HG02763 (cell line): Measurements from ENCODE around the gene ANXA6.

Experiments used
- ATAC-seq: cut with Tn5 transposase; IDR thresholded peaks from one replicate; pipeline ENCODE4 v1.9.1; 2021; ENCODE audit warnings: mild to moderate bottlenecking, moderate library complexity; ENCODE audit not compliant: unreplicated experiment

The ANXA6 gene

GRCh38 chr5:151106509-151106908 is 51.1 kb downstream of the ANXA6 start:
- no peak for ATAC-seq

DNA sequence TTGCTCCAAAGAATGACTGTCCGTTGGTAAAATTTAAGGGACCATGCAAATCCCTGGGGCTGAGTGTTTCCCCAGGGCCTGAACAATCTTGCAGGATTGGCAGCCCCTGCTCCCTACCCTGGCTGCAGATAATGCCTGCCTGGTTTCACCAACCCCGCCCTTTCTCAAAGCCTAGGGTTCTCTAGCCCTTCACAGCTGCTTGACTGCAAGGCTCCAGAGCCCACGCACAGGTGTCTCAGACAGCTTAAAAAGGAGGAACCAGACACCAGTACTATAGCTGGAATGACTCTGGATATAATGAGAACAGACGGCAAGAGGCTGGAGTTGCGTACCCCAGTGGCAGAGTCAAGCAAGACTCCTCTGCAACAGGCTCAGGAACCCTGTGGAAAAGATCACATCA is 51.5 kb downstream of the ANXA6 start:
- ATAC-seq: no peak

DNA sequence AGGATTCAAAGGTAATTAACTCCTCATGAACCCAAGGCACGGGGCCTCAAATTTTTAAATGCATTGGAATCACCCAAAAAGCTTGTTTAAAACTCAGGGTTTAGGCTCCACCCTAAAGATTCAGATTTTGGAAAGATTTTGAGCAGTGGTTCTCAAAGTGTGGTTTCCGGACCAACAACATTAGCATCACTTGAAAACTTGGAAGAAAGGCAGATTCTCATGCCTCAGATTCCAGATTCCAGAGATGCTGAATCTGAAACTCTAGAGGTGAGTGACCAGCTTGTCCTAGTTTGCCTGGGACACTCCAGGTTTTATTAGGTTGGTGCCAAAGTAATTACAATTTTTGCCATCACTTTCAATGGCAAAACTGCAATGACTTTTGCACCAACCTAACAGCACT is 52.0 kb downstream of the ANXA6 start:
- ATAC-seq: no peak

GRCh38 chr5:151104795-151105194 is 52.8 kb downstream of the ANXA6 start:
- no peak for ATAC-seq

- ATAC-seq: no peak
Observed at GRCh38 chr5:151101746-151102145, 55.8 kb downstream of the ANXA6 start.

DNA sequence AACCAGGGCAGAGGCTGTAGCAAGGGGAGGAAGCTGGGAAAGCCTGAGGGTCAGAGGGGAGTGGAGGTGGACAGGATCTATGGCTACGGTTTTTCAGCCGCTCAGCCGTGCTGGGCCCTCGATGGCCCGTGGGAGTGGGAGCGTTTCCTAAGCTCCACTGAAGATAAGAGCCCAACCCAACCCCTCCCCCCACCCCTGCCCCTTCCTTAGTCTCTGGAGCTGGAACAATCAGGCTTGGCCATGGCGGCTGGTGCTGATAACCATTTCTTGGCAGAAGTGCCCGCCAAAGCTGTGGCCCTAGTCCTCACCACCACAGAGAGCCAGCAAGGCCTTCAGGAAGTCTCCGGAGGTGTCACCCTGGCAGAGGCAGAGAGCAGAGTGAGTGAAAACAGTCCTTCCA is 56.4 kb downstream of the ANXA6 start:
- no peak for ATAC-seq

- no peak for ATAC-seq
Observed at GRCh38 chr5:151100681-151101080, 56.9 kb downstream of the ANXA6 start.

GRCh38 chr5:151098768-151099121 is 58.8 kb downstream of the ANXA6 start:
- ATAC-seq: no peak

GRCh38 chr5:151097820-151098767 is 59.5 kb downstream of the ANXA6 start:
- peak; percentile 38 for ATAC-seq

DNA sequence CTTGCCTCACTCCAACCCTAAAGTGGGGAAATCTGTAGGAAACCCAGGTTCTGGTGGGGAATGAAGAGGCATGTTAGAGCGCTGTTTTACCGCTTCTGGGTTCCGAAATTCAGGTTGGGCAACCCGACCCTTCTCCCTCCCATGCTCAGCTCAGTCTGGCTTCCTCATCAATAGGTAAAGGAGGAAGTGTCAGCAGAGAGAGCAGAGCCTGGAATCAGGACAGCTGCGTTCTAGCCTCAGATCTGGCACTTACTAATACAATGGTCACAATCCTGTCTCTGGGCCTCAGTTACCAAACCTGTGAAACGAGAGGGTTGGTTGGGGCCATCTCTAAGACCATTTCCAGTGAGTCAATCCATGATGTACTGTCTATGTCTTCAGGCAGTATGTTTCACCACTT is 60.5 kb downstream of the ANXA6 start:
- ATAC-seq: no peak

DNA sequence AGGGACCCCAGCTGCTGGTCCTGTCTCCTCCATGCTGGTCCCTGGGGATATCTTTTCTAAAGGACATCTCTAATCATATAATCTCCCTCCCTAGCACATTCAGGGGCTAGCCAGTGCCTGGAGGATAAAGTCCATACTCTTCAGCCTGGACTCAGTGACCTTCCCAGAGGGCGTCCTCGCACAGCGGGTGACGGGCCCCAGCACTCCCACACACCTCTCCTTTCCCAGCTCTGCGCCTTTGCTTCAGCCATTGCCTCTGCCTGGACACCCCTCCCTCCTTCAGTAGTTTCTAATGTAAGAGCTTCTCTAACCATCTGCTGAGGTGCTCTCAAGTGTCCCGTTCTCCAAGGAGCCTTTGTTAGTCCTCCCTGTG is 61.6 kb downstream of the ANXA6 start:
- no peak for ATAC-seq

GRCh38 chr5:151095341-151096000 is 62.1 kb downstream of the ANXA6 start:
- no peak for ATAC-seq

DNA sequence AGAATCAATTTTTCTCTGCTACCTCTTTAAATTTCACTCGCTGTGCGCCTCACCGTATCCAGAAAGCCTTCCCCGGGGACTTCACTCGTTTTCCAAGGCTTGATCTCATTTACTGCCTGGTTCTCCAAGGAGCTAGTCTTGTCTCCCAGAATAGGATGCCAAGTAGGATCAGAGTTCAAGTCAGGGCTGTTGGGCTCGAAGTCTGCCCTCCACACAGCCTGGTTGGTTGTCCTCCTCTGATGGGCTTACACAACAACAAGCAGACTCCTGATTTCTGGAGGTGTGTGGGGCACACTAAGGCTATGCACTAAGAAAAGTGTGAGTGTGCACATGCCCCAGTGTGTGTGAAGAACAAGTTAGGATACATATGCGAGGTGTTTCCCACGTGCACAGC is 62.7 kb downstream of the ANXA6 start:
- ATAC-seq: no peak

DNA sequence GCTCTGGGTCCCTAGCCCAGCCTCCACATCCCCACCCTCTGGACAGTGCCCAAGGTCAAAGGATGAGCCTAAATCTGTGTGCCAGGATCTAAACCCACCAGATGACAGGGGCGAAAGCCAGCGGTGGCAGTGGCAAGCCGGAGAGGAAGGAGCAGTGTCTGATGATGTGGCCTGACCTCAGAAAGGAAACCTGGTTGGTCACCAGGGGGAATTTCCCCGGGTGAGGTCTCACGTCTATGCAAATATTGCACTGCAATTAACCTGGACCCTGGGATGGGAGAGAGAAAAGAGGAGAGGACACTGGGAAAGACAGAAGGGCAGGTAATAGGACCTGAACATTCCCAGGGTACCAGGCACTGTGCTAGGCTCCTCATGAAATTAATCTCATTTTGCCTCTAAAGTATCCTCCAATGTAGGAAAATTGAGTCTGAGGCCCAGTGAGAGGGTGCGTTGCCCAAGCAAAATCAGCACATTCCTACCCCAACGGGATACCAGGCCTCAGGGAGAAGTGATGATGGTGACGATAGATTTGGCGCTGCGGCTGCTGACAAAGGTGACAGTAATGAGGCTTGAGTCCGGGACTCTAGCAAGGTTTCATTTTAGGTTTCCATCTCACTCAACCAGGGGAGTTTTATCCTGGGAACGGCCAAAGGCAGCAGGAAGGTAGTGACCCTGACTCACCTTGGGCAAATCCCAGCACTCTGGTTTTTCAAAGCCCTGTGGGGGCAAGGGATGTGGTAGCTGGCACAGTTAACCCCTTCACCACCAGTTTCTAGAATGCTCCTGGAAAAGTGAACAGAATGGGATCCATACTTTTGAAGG is 63.3 kb downstream of the ANXA6 start:
- peak; percentile 71 for ATAC-seq

DNA sequence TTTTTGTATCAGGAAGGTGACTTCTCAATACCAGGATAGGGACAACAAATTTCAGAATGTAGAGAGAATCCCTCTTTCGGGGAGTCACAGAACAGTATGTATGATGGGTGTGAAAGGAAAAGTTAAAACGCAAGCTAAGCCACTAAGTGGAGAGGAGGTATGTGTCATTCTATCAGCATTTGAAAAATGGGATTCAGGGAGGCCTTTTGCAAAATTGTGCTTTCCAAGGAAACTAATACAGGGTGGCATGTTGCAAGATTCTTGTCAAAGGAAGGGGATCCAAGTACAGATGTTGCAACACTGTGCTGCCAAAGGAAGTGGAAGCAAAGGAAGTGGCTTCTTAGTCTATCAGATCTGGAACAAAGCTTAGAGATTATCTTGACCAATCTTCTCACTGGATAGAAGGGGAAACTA is 64.1 kb downstream of the ANXA6 start:
- no peak for ATAC-seq

DNA sequence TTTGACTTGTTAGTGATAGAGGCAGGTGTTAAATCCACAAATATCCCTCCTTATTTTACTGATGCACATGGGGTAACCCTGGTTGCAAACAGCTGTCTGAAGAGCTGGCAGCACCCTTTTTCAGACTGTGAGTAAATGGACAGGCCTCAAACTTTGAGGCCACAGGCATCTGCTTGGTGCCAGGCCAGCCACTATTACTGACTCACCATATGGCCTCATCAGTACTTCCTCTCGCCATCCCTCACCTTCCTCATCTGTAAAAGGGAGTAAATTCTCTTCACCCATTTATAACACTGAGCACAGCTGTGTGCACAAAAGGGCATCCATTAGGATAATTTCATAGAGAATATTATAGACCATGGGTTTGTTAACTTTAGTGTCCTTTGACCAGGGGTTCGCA is 64.8 kb downstream of the ANXA6 start:
- no peak for ATAC-seq

DNA sequence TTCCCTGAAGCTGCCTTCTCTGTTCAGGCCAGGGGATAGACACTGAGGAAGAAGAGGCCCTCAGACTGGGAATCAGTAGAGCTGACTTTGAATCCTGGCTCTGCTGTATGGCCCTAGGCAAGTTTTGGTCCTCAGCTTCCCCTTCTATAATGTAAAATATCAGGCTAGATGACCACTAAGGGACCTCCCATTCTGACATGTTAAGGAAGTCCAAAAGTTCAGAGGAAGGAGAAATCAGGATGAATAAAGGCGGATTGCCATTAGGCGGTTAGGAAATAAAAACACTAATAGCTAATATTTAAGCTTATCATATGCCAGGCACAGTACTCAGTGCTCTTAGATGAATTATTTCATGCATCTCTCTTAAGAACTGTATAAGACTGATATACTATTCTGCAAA is 67.9 kb downstream of the ANXA6 start:
- no peak for ATAC-seq

DNA sequence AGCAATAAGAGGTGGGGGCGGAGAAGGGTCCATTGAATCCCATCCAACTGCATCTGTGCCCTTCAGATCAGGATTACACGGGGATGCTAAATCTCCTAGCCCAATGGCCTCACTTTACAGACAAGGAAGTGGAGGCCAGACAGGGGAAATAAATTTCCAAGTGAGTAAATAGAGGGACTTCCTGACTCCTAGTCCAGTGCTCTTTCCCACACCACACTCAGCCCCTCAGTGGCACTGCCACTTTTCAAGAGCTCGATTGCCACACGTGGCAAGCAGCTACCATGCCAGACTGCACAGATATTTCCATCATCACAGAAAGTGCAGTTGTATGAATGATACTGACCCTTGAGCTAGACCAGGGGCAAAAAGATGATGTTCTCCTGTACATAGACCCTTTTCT is 68.6 kb downstream of the ANXA6 start:
- no peak for ATAC-seq

- no peak for ATAC-seq
Observed at GRCh38 chr5:151087486-151087885, 70.1 kb downstream of the ANXA6 start.

- ATAC-seq: peak; percentile 62
Observed at GRCh38 chr5:151086905-151087360, 70.6 kb downstream of the ANXA6 start.

DNA sequence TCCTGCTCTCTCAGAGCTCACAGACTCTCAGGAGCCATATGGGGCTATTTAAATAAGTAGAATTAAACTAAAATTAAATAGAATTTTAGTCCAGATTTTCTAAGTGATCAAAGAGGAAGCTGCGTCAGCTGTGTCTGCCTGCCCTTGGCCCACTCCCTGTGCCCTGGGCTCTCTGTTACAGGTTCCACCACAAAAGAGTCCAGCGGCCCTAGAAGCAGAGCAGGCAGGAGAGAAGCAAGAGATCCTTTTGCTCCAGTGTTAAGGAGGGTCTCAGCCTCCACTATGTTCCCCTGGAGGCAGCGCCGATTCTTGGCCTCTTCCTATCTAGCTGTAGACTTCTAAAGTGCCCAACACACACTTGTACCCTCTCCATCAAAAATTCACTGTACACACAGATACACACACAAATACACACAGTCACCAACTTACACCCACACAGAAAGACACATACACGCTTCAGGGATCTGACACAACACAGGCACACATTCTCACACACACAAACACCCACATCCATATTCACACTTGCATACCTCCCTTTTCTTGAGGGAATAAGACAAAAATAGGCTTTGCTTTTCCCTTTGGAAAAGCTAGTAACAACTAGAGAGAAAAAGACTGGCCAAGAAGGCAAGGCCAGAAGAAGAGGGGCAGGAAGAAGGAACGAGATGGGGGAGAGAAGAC is 71.2 kb downstream of the ANXA6 start:
- no peak for ATAC-seq
